K562 (cell line): ENCODE measurements around the gene MYBPC3. TPM values are rescaled to one million over a fixed set of nuclear protein-coding genes. Genes with fewer than 3 reads are reported as not detected.
A peak's percentile ranks its signal among the peaks of the same experiment; 100 is the strongest.

ENCODE experiments used
- ATAC-seq: fragments of 200-7000 bp; cut with Tn5 transposase; 3 replicates; pipeline ENCODE4 v1.9.1; 2020; ENCODE audit warnings: moderate library complexity
- BruUV-seq: library from RNA; stranded (reverse); fragments of 400-500 nt; replicated peaks from 2 replicates; lab custom pipeline; 2021; lab: Mats Ljungman, UMichigan
- CTCF ChIA-PET: fragments of 300-600 bp; formaldehyde crosslinking; extraction: SDS; loops from one replicate; lab custom pipeline; 2021; ENCODE audit warnings: low intra/inter-chr PET ratio; lab: Yijun Ruan, JAX
- POLR2A ChIA-PET: fragments of 300-600, 350-650 bp; sonication (Branson Sonifier 250); formaldehyde crosslinking; extraction: SDS; loops from one replicate; lab custom pipeline; 2021; ENCODE audit warnings: antibody characterized with exemption, inconsistent platforms; lab: Yijun Ruan, JAX
- DNase-seq, 4 experiments: peaks; one replicate each; pipeline versions ENCODE4 v3.0.0 to v3.0.0-alpha.2; 2011 to 2018; ENCODE audit warnings: low spot score in 3 of 4, mixed read lengths in 3 of 4; ENCODE audit errors: extremely low read depth in 1 of 4
- FAIRE-seq: peaks from 2 replicates; lab custom pipeline; 2011; peaks lifted over from hg19 to GRCh38; lab: Jason Lieb, UNC
- H2AFZ ChIP-seq: 2 replicates; pipeline ENCODE4 v1.6.0; 2011; ENCODE audit warnings: low read depth, low read length, control low read depth, inconsistent platforms
- H3K27ac ChIP-seq: fragments of 200-600 bp; 3 replicates; pipeline ENCODE4 v1.8.0; 2011; ENCODE audit warnings: low read depth, mild to moderate bottlenecking, control low read depth, inconsistent platforms, low read length, moderate library complexity, mixed read lengths; ENCODE audit errors: extremely low read depth
- H3K27me3 ChIP-seq, 2 experiments: fragments of 300-600 bp in 1 of 2; 2 replicates in 1 of 2; 3 replicates in 1 of 2; pipeline versions ENCODE4 v1.6.0 to v1.8.0; 2011; ENCODE audit warnings: inconsistent platforms in 2 of 2, low read length in 2 of 2, mild to moderate bottlenecking in 1 of 2, mixed read lengths in 1 of 2, moderate library complexity in 1 of 2; ENCODE audit not compliant: control insufficient read depth in 2 of 2, insufficient read depth in 2 of 2
- H3K36me3 ChIP-seq: fragments of 300-600 bp; 3 replicates; pipeline ENCODE4 v1.8.0; 2011; ENCODE audit warnings: mild to moderate bottlenecking, low read length, inconsistent platforms; ENCODE audit not compliant: control insufficient read depth, insufficient read depth
- H3K4me1 ChIP-seq, 2 experiments: fragments of 200-600 bp in 1 of 2; replicated peaks in 1 of 2; 2 replicates in 1 of 2; 3 replicates in 1 of 2; pipeline versions ENCODE4 v1.5.1 to v1.8.0; 2011; ENCODE audit warnings: inconsistent platforms in 2 of 2, low read length in 2 of 2, mild to moderate bottlenecking in 1 of 2, mixed read lengths in 1 of 2, moderate library complexity in 1 of 2; ENCODE audit not compliant: control insufficient read depth in 2 of 2, insufficient read depth in 2 of 2
- H3K4me2 ChIP-seq: 2 replicates; pipeline ENCODE4 v1.6.1; 2011; ENCODE audit warnings: low read length, control low read depth, inconsistent platforms, mixed read lengths; ENCODE audit not compliant: insufficient read depth
- H3K4me3 ChIP-seq: fragments of 200-600 bp; sonication (generic), shearing (Covaris generic); 2 replicates; pipeline ENCODE4 v1.5.1; 2016; ENCODE audit warnings: control low read depth, inconsistent platforms
- H3K79me2 ChIP-seq: fragments of 200-600 bp; 3 replicates; pipeline ENCODE4 v1.8.0; 2011; ENCODE audit warnings: low read length, inconsistent platforms; ENCODE audit not compliant: control insufficient read depth, insufficient read depth
- H3K9ac ChIP-seq, 2 experiments: 2 replicates each; pipeline versions ENCODE4 v1.6.0 to v1.6.1; 2011; ENCODE audit warnings: low read depth in 2 of 2, low read length in 2 of 2, control low read depth in 1 of 2, inconsistent platforms in 1 of 2, mild to moderate bottlenecking in 1 of 2, mixed read lengths in 1 of 2; ENCODE audit not compliant: insufficient read depth in 1 of 2
- H3K9me1 ChIP-seq: one replicate; pipeline ENCODE4 v1.6.0; 2011; ENCODE audit warnings: inconsistent platforms, mild to moderate bottlenecking, low read length, moderate library complexity; ENCODE audit not compliant: control insufficient read depth, insufficient read depth
- H3K9me3 ChIP-seq: replicated peaks from 2 replicates; pipeline ENCODE4 v1.5.1; 2011; ENCODE audit warnings: low read depth, low read length, inconsistent platforms; ENCODE audit not compliant: control insufficient read depth, insufficient read depth
- H4K20me1 ChIP-seq: replicated peaks from 2 replicates; pipeline ENCODE4 v1.6.1; 2011; ENCODE audit warnings: low read length, inconsistent platforms, mixed read lengths; ENCODE audit not compliant: control insufficient read depth, insufficient read depth
- BHLHE40 ChIP-seq: IDR thresholded peaks from 2 replicates; pipeline ENCODE4 v1.6.1; 2011; ENCODE audit warnings: low read length, improper control_type of control experiment
- CREB5 ChIP-seq: fragments of 250-450 bp; sonication (Bioruptor Pico); IDR thresholded peaks from 2 replicates; pipeline ENCODE4 v1.5.0; 2020; ENCODE audit warnings: mild to moderate bottlenecking
- CTCF ChIP-seq, 3 experiments: IDR thresholded peaks in 2 of 3; conservative IDR thresholded peaks in 1 of 3; 2 replicates each; pipeline ENCODE4 v1.5.1; 2011 to 2012; ENCODE audit warnings: low read length in 3 of 3, mild to moderate bottlenecking in 3 of 3, control low read depth in 2 of 3, improper control_type of control experiment in 1 of 3, inconsistent platforms in 1 of 3, low read depth in 1 of 3, mixed read lengths in 1 of 3, moderate library complexity in 1 of 3; ENCODE audit not compliant: insufficient read depth in 2 of 3
- DEAF1 ChIP-seq: fragments of 450-650 bp; formaldehyde crosslinking; IDR thresholded peaks from 2 replicates; pipeline ENCODE4 v1.4.0; 2020; ENCODE audit warnings: mild to moderate bottlenecking, moderate library complexity
- JUND ChIP-seq, 2 experiments: IDR thresholded peaks; 2 replicates in 1 of 2; 3 replicates in 1 of 2; pipeline ENCODE4 v1.6.1; 2011; ENCODE audit warnings: borderline replicate concordance in 2 of 2, low read depth in 2 of 2, low read length in 2 of 2, improper control_type of control experiment in 1 of 2, missing biosample characterization in 1 of 2, missing genetic modification characterization in 1 of 2, missing genetic modification reagents in 1 of 2
- KLF1 ChIP-seq: fragments of 450-650 bp; IDR thresholded peaks from 2 replicates; pipeline ENCODE4 v1.6.1; 2016; ENCODE audit warnings: missing genetic modification characterization, missing compliant biosample characterization
- MBD1 ChIP-seq: fragments of 250-450 bp; sonication (Bioruptor Pico); IDR thresholded peaks from 2 replicates; pipeline ENCODE4 v1.8.0; 2022; ENCODE audit warnings: inconsistent platforms
- MCM7 ChIP-seq, 2 experiments: fragments of 450-650 bp; IDR thresholded peaks; 2 replicates each; pipeline ENCODE4 v1.6.1; 2016 to 2018
- RBFOX2 ChIP-seq: fragments of 200-400 bp; formaldehyde crosslinking; IDR thresholded peaks from 2 replicates; pipeline ENCODE4 v1.6.1; 2017; ENCODE audit warnings: low read depth, mild to moderate bottlenecking, low read length, moderate library complexity
- ZBTB7A ChIP-seq: IDR thresholded peaks from 2 replicates; pipeline ENCODE4 v1.6.1; 2011; ENCODE audit warnings: low read depth, mild to moderate bottlenecking, low read length, moderate library complexity, borderline replicate concordance; ENCODE audit not compliant: control insufficient read depth
- ZNF224 ChIP-seq: sonication (generic); formaldehyde crosslinking; IDR thresholded peaks from 2 replicates; pipeline ENCODE4 v1.8.0; 2022; ENCODE audit warnings: mild to moderate bottlenecking, missing genetic modification reagents
- ZNF778 ChIP-seq: fragments of 450-650 bp; formaldehyde crosslinking; IDR thresholded peaks from 2 replicates; pipeline ENCODE4 v1.4.0; 2020; ENCODE audit warnings: mild to moderate bottlenecking, moderate library complexity
- WGBS: fragments of 100-300 bp; shearing (Covaris generic); methylation state at CpG from one replicate; pipeline ENCODE4 v1.1.6; 2016; ENCODE audit warnings: low coverage, mixed read lengths; ENCODE audit not compliant: insufficient coverage; ENCODE audit errors: missing lambda C conversion rate; 5-methylcytosine and 5-hydroxymethylcytosine counted together
- in situ Hi-C: fragments of 300-500 bp; cut with MboI; formaldehyde crosslinking; loops from 4 replicates; pipeline ENCODE4 v1.15.0; 2018; ENCODE audit warnings: inconsistent platforms, mixed read lengths
- intact Hi-C: fragments of 100-400 bp; cut with micrococcal nuclease; formaldehyde crosslinking; loops from 2 replicates; pipeline ENCODE4 v1.14.2; 2022
- polyA plus RNA-seq, 8 experiments: library from polyadenylated mRNA; depleted of rRNA in 4 of 8; stranded (reverse) in 5 of 8; unstranded in 3 of 8; fragments of >200 nt; fragmentation: Nextera tagmentation in 2 of 8; fragmentation: Illumina TruSeq in 1 of 8; extraction: Ambion mirVana in 2 of 8; extraction: Trizol in 1 of 8; gene quantifications; 2 replicates each; pipeline versions ENCODE4 v1.2.1 to v1.2.3, GENCODE V29; 2011 to 2014; ENCODE audit warnings: inconsistent platforms in 1 of 8, missing spikeins in 1 of 8
- total RNA-seq, 7 experiments: library from RNA; depleted of rRNA in 6 of 7; stranded (reverse); fragments of >200 nt in 6 of 7; fragmentation: Illumina TruSeq in 2 of 7; extraction: Trizol in 2 of 7; gene quantifications; 2 replicates each; pipeline versions ENCODE4 v1.2.1 to v1.2.3, GENCODE V29; 2011 to 2021; ENCODE audit warnings: low replicate concordance in 1 of 7

Gene MYBPC3
- total and polyA plus RNA-seq, 9 of the 15 experiments (the other 6 are each of a cell fraction or from before 2014, with no cell fraction given), result 0.01 TPM; not detected in 8

- in situ Hi-C loops (loop anchor here (5.0 kb wide), 1 partner anchor 33 kb away; the partner anchor contains the start of gene SLC39A13), intact Hi-C loops (loop anchor here (1.0 to 10.0 kb wide), 3 partner anchors 34 to 241 kb away; partner anchors contain the start of gene SLC39A13)
- 33% methylated on average over 19 of the region's 19 CpGs for WGBS
- H3K4me3 ChIP-seq, result no peak overlapping the region
- H3K9me1 ChIP-seq, result no peaks in the 10 kb centered on the region
- H3K79me2 ChIP-seq, result peaks cover 26% of the 10 kb centered on the region
- POLR2A ChIA-PET, result interaction anchor here (0.6 to 1.5 kb wide), 5 partner anchors 10 to 180 kb away, joined by 3 to 6 read pairs (median 3); no protein-coding TSS in a partner anchor
- no peak overlapping the region for H3K4me2 ChIP-seq
- peaks cover 37 to 54% of the 10 kb centered on the region in 2 experiments for H3K4me1 ChIP-seq
- FAIRE-seq (peak; percentile 75), ATAC-seq (peak; percentile 72), DNase-seq (peak; percentile 81 to 88 (median 85))
- no peaks in the 10 kb centered on the region for H4K20me1 ChIP-seq
- BruUV-seq, result no TSS peak
- peaks cover 15% of the 10 kb centered on the region; the same call in 1 of the 3 replicates for H3K36me3 ChIP-seq
- H3K9ac ChIP-seq, result peak overlapping the region in 1 of 2 experiments; percentile 45; a peak in 1 of 4 replicates
- H3K27me3 ChIP-seq, result no peaks in the 10 kb centered on the region
- peak overlapping the region; percentile 64 for H2AFZ ChIP-seq
- no peaks in the 10 kb centered on the region for H3K9me3 ChIP-seq
- CTCF ChIA-PET, result interaction anchor here (0.7 to 1.9 kb wide), 5 partner anchors 34 to 243 kb away, joined by 3 to 11 read pairs (median 5); partner anchors contain the start of gene SLC39A13
- H3K27ac ChIP-seq, result no peak overlapping the region
- TF ChIP-seq RBFOX2, result peak; percentile 45; the same call in 1 of the 2 replicates
- TF ChIP-seq ZNF224 (CRISPR knock-in tag), result no peak
- peak; percentile 91 for TF ChIP-seq ZBTB7A
- no peak for TF ChIP-seq MCM7 (IDR thresholded peaks at IDR 0.05)
- TF ChIP-seq JUND (IDR thresholded peaks at IDR 0.05; ENCODE audit: borderline replicate concordance, low read depth, low read length), result peak; percentile 63
- TF ChIP-seq JUND (tag; IDR thresholded peaks at IDR 0.05; ENCODE audit: borderline replicate concordance, low read depth, low read length), result no peak; the same call in 2 of the 3 replicates
- peak; percentile 85 for TF ChIP-seq DEAF1 (CRISPR knock-in tag)
- no peak for TF ChIP-seq CREB5 (CRISPR knock-in tag)
- TF ChIP-seq KLF1 (tag), result no peak
- no peak for TF ChIP-seq MBD1
- TF ChIP-seq ZNF778 (CRISPR knock-in tag), result no peak
- TF ChIP-seq BHLHE40, result peak; percentile 17; the same call in 1 of the 2 replicates
- TF ChIP-seq CTCF (IDR thresholded peaks at IDR 0.05 in 2 of 3, conservative IDR thresholded peaks at IDR 0.05 in 1 of 3; ENCODE audit: insufficient read depth in 2 of 3, low read depth in 1 of 3, low read length in 3 of 3), result peak; percentile 86 to 93 (median 93)
These were observed 21.6 kb upstream of the MYBPC3 start for GRCh38 chr11:47373876-47374719.
